NCI-H2029 (cell line): ENCODE measurements around the gene NBPF26.
"Not testable (repeated sequence)": the region's sequence is repeated elsewhere in the genome, so short reads cannot be mapped to it uniquely, and the experiment has no call there.

Source experiments
- DNase-seq: peaks from one replicate; lab custom pipeline; 2025; lab: John Stamatoyannopoulos, UW

Gene NBPF26

GRCh38 chr1:120858144-120858543 is 134.4 kb downstream of the NBPF26 start:
- DNase-seq, result not testable (repeated sequence)

GRCh38 chr1:120859615-120860234 is 136.0 kb downstream of the NBPF26 start:
- DNase-seq, result not testable (repeated sequence)

- not testable (repeated sequence) for DNase-seq
These were observed 154.5 kb downstream of the NBPF26 start for GRCh38 chr1:120878206-120878605.

- DNase-seq, result not testable (repeated sequence)
These were observed 156.3 kb downstream of the NBPF26 start for GRCh38 chr1:120880056-120880455.

GRCh38 chr1:120881934-120882333 is 158.2 kb downstream of the NBPF26 start:
- DNase-seq, result not testable (repeated sequence)
